GM23338 (cell line): ENCODE data around the gene OSBPL1A.

Source experiments
- CTCF ChIP-seq, 2 experiments: fragments of 200-600 bp in 1 of 2; sonication (generic) in 1 of 2; conservative IDR thresholded peaks; 2 replicates each; pipeline versions ENCODE4 v1.5.1 to v1.6.1; 2016 to 2017; ENCODE audit warnings: antibody characterized with exemption in 2 of 2, low read depth in 2 of 2, mild to moderate bottlenecking in 2 of 2, moderate library complexity in 1 of 2
- REST ChIP-seq: IDR thresholded peaks from one replicate; pipeline ENCODE4 v1.6.1; 2018; ENCODE audit warnings: antibody characterized with exemption; ENCODE audit not compliant: unreplicated experiment

GRCh38 chr18:24127735-24128134 lies 269.9 kb downstream of the OSBPL1A start:
- no peak for TF ChIP-seq REST
- TF ChIP-seq CTCF (conservative IDR thresholded peaks at IDR 0.05; ENCODE audit: low read depth in 2 of 2): no peak
